HEK293 (cell line): Measurements from ENCODE around the gene PLA2G4D.

Experiments used
- CTCF ChIA-PET: fragments of 350-600 bp; formaldehyde crosslinking; extraction: SDS; loops from one replicate; lab custom pipeline; 2021; ENCODE audit warnings: antibody characterized with exemption; lab: Yijun Ruan, JAX
- POLR2A ChIA-PET: fragments of 300-600 bp; formaldehyde crosslinking; extraction: SDS; loops from one replicate; lab custom pipeline; 2020; ENCODE audit warnings: antibody characterized with exemption, inconsistent platforms; lab: Yijun Ruan, JAX
- H3K27ac ChIP-seq: fragments of 200-500 bp; sonication (Bioruptor generic); 2 replicates; pipeline ENCODE4 v1.5.1; 2014; ENCODE audit warnings: low read depth, low read length, control low read depth, inconsistent platforms; ENCODE audit errors: extremely low read depth
- H3K36me3 ChIP-seq, 2 experiments: fragments of 200-500 bp in 1 of 2; sonication (Bioruptor generic) in 1 of 2; 1 replicate in 1 of 2; 2 replicates in 1 of 2; pipeline ENCODE4 v1.5.1; 2014 to 2017; ENCODE audit warnings: inconsistent platforms in 2 of 2, low read length in 2 of 2; ENCODE audit not compliant: control insufficient read depth in 2 of 2, insufficient read depth in 1 of 2
- H3K4me1 ChIP-seq: fragments of 200-500 bp; sonication (Bioruptor generic); 2 replicates; pipeline ENCODE4 v1.5.1; 2014; ENCODE audit warnings: mild to moderate bottlenecking, low read length, inconsistent platforms; ENCODE audit not compliant: control insufficient read depth, insufficient read depth
- H3K4me3 ChIP-seq: 2 replicates; pipeline ENCODE4 v1.5.1; 2011; ENCODE audit warnings: low read depth, mild to moderate bottlenecking, control low read depth, low read length, moderate library complexity
- H3K9me3 ChIP-seq: fragments of 200-500 bp; sonication (Bioruptor generic); 2 replicates; pipeline ENCODE4 v1.5.1; 2014; ENCODE audit warnings: low read depth, low read length, inconsistent platforms; ENCODE audit not compliant: control insufficient read depth, insufficient read depth
- KLF1 ChIP-seq: fragments of 450-650 bp; formaldehyde crosslinking; IDR thresholded peaks from 2 replicates; pipeline ENCODE4 v1.5.1; 2016; ENCODE audit warnings: missing biosample characterization, missing genetic modification characterization
- KLF8 ChIP-seq: fragments of 450-650 bp; formaldehyde crosslinking; IDR thresholded peaks from 2 replicates; pipeline ENCODE4 v1.5.1; 2016; ENCODE audit warnings: missing biosample characterization, missing genetic modification characterization
- OSR2 ChIP-seq: fragments of 450-650 bp; formaldehyde crosslinking; IDR thresholded peaks from 2 replicates; pipeline ENCODE4 v1.5.1; 2016; ENCODE audit warnings: missing biosample characterization, missing genetic modification characterization
- RBAK ChIP-seq: fragments of 450-650 bp; formaldehyde crosslinking; IDR thresholded peaks from 2 replicates; pipeline ENCODE4 v1.5.1; 2016; ENCODE audit warnings: missing biosample characterization, missing genetic modification characterization
- ZBTB8A ChIP-seq: fragments of 450-650 bp; formaldehyde crosslinking; IDR thresholded peaks from 2 replicates; pipeline ENCODE4 v1.5.1; 2016; ENCODE audit warnings: missing biosample characterization, missing genetic modification characterization
- ZNF155 ChIP-seq: fragments of 450-650 bp; formaldehyde crosslinking; IDR thresholded peaks from 2 replicates; pipeline ENCODE4 v1.5.1; 2016; ENCODE audit warnings: missing biosample characterization, missing genetic modification characterization
- ZNF184 ChIP-seq: fragments of 450-650 bp; IDR thresholded peaks from 2 replicates; pipeline ENCODE4 v1.5.1; 2018; ENCODE audit warnings: missing biosample characterization, mild to moderate bottlenecking, missing genetic modification characterization
- ZNF211 ChIP-seq: fragments of 450-650 bp; formaldehyde crosslinking; IDR thresholded peaks from 2 replicates; pipeline ENCODE4 v1.5.1; 2016; ENCODE audit warnings: low read depth, missing biosample characterization, missing genetic modification characterization
- ZNF214 ChIP-seq: fragments of 450-650 bp; formaldehyde crosslinking; IDR thresholded peaks from 2 replicates; pipeline ENCODE4 v1.5.1; 2017; ENCODE audit warnings: missing biosample characterization, mild to moderate bottlenecking, missing genetic modification characterization, borderline replicate concordance
- ZNF514 ChIP-seq: fragments of 450-650 bp; formaldehyde crosslinking; IDR thresholded peaks from 2 replicates; pipeline ENCODE4 v1.5.1; 2016; ENCODE audit warnings: missing biosample characterization, missing genetic modification characterization
- ZNF654 ChIP-seq: fragments of 450-650 bp; formaldehyde crosslinking; IDR thresholded peaks from 2 replicates; pipeline ENCODE4 v1.5.1; 2016; ENCODE audit warnings: low read depth, missing biosample characterization, missing genetic modification characterization
- ZNF677 ChIP-seq: fragments of 450-650 bp; IDR thresholded peaks from 2 replicates; pipeline ENCODE4 v1.5.0; 2018; ENCODE audit warnings: missing biosample characterization, mild to moderate bottlenecking, missing genetic modification characterization, moderate library complexity
- ZNF704 ChIP-seq: fragments of 450-650 bp; formaldehyde crosslinking; IDR thresholded peaks from 2 replicates; pipeline ENCODE4 v1.5.1; 2016; ENCODE audit warnings: missing biosample characterization, missing genetic modification characterization
- ZNF785 ChIP-seq: fragments of 450-650 bp; formaldehyde crosslinking; IDR thresholded peaks from 2 replicates; pipeline ENCODE4 v1.5.1; 2016; ENCODE audit warnings: missing biosample characterization, missing genetic modification characterization
- ZSCAN16 ChIP-seq: fragments of 450-650 bp; formaldehyde crosslinking; IDR thresholded peaks from 2 replicates; pipeline ENCODE4 v1.5.1; 2016; ENCODE audit warnings: missing biosample characterization, missing genetic modification characterization
- TF ChIP-seq, protein P1 (sequence below): fragments of 450-650 bp; formaldehyde crosslinking; IDR thresholded peaks from 2 replicates; pipeline ENCODE4 v1.5.0; 2017; ENCODE audit warnings: missing biosample characterization, missing genetic modification characterization, borderline replicate concordance
- TF ChIP-seq, protein P2 (sequence below): fragments of 450-650 bp; formaldehyde crosslinking; IDR thresholded peaks from 2 replicates; pipeline ENCODE4 v1.5.1; 2016; ENCODE audit warnings: missing biosample characterization, missing genetic modification characterization
- TF ChIP-seq, protein P3 (sequence below): fragments of 450-650 bp; formaldehyde crosslinking; IDR thresholded peaks from 2 replicates; pipeline ENCODE4 v1.5.1; 2016; ENCODE audit warnings: missing biosample characterization, missing genetic modification characterization, borderline replicate concordance
- TF ChIP-seq, protein P4 (sequence below): fragments of 450-650 bp; formaldehyde crosslinking; IDR thresholded peaks from 2 replicates; pipeline ENCODE4 v1.5.1; 2016; ENCODE audit warnings: missing biosample characterization, missing genetic modification characterization

PLA2G4D gene

GRCh38 chr15:42085236-42085605, 9.1 kb downstream of the PLA2G4D start:
- ChIA-PET POLR2A (no interaction called here), CTCF (interaction anchor here (1.1 to 5.2 kb wide), 10 partner anchors 9 to 300 kb away, joined by 3 to 33 read pairs (median 4); partner anchors contain the start of gene PLA2G4D)
- no peak overlapping the region for H3K27ac ChIP-seq
- TF ChIP-seq, protein P1, sequence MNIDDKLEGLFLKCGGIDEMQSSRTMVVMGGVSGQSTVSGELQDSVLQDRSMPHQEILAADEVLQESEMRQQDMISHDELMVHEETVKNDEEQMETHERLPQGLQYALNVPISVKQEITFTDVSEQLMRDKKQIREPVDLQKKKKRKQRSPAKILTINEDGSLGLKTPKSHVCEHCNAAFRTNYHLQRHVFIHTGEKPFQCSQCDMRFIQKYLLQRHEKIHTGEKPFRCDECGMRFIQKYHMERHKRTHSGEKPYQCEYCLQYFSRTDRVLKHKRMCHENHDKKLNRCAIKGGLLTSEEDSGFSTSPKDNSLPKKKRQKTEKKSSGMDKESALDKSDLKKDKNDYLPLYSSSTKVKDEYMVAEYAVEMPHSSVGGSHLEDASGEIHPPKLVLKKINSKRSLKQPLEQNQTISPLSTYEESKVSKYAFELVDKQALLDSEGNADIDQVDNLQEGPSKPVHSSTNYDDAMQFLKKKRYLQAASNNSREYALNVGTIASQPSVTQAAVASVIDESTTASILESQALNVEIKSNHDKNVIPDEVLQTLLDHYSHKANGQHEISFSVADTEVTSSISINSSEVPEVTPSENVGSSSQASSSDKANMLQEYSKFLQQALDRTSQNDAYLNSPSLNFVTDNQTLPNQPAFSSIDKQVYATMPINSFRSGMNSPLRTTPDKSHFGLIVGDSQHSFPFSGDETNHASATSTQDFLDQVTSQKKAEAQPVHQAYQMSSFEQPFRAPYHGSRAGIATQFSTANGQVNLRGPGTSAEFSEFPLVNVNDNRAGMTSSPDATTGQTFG (tag by site-specific recombination), result no peak
- no peak for TF ChIP-seq ZNF704 (tag by site-specific recombination)
- TF ChIP-seq ZSCAN16 (tag by site-specific recombination), result no peak
- TF ChIP-seq, protein P2, sequence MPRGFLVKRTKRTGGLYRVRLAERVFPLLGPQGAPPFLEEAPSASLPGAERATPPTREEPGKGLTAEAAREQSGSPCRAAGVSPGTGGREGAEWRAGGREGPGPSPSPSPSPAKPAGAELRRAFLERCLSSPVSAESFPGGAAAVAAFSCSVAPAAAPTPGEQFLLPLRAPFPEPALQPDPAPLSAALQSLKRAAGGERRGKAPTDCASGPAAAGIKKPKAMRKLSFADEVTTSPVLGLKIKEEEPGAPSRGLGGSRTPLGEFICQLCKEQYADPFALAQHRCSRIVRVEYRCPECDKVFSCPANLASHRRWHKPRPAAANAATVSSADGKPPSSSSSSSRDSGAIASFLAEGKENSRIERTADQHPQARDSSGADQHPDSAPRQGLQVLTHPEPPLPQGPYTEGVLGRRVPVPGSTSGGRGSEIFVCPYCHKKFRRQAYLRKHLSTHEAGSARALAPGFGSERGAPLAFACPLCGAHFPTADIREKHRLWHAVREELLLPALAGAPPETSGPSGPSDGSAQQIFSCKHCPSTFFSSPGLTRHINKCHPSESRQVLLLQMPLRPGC, result no peak
- no peak for TF ChIP-seq ZNF211 (tag by site-specific recombination)
- no peak for TF ChIP-seq RBAK (tag by site-specific recombination)
- no peak for TF ChIP-seq ZBTB8A (tag by site-specific recombination)
- no peak for TF ChIP-seq ZNF785 (tag by site-specific recombination)
- TF ChIP-seq ZNF214 (tag by site-specific recombination), result no peak
- TF ChIP-seq, protein P3, sequence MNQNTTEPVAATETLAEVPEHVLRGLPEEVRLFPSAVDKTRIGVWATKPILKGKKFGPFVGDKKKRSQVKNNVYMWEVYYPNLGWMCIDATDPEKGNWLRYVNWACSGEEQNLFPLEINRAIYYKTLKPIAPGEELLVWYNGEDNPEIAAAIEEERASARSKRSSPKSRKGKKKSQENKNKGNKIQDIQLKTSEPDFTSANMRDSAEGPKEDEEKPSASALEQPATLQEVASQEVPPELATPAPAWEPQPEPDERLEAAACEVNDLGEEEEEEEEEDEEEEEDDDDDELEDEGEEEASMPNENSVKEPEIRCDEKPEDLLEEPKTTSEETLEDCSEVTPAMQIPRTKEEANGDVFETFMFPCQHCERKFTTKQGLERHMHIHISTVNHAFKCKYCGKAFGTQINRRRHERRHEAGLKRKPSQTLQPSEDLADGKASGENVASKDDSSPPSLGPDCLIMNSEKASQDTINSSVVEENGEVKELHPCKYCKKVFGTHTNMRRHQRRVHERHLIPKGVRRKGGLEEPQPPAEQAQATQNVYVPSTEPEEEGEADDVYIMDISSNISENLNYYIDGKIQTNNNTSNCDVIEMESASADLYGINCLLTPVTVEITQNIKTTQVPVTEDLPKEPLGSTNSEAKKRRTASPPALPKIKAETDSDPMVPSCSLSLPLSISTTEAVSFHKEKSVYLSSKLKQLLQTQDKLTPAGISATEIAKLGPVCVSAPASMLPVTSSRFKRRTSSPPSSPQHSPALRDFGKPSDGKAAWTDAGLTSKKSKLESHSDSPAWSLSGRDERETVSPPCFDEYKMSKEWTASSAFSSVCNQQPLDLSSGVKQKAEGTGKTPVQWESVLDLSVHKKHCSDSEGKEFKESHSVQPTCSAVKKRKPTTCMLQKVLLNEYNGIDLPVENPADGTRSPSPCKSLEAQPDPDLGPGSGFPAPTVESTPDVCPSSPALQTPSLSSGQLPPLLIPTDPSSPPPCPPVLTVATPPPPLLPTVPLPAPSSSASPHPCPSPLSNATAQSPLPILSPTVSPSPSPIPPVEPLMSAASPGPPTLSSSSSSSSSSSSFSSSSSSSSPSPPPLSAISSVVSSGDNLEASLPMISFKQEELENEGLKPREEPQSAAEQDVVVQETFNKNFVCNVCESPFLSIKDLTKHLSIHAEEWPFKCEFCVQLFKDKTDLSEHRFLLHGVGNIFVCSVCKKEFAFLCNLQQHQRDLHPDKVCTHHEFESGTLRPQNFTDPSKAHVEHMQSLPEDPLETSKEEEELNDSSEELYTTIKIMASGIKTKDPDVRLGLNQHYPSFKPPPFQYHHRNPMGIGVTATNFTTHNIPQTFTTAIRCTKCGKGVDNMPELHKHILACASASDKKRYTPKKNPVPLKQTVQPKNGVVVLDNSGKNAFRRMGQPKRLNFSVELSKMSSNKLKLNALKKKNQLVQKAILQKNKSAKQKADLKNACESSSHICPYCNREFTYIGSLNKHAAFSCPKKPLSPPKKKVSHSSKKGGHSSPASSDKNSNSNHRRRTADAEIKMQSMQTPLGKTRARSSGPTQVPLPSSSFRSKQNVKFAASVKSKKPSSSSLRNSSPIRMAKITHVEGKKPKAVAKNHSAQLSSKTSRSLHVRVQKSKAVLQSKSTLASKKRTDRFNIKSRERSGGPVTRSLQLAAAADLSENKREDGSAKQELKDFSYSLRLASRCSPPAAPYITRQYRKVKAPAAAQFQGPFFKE (tag by site-specific recombination), result no peak
- TF ChIP-seq ZNF155 (tag by site-specific recombination), result no peak
- no peak overlapping the region for H3K4me3 ChIP-seq
- no peaks in the 10 kb centered on the region for H3K9me3 ChIP-seq
- H3K36me3 ChIP-seq, result no peaks in the 10 kb centered on the region
- H3K4me1 ChIP-seq, result no peaks in the 10 kb centered on the region

GRCh38 chr15:42084465-42085235, 9.7 kb downstream of the PLA2G4D start:
- no peaks in the 10 kb centered on the region for H3K4me1 ChIP-seq
- H3K27ac ChIP-seq, result no peak overlapping the region
- no peaks in the 10 kb centered on the region for H3K36me3 ChIP-seq
- H3K9me3 ChIP-seq, result no peaks in the 10 kb centered on the region
- POLR2A ChIA-PET, result no interaction called here
- no peak overlapping the region for H3K4me3 ChIP-seq
- CTCF ChIA-PET, result interaction anchor here (0.5 to 5.2 kb wide), 30 partner anchors 9 to 616 kb away, joined by 3 to 33 read pairs (median 3); partner anchors contain the start of genes EHD4 and PLA2G4D
- no peak for TF ChIP-seq ZNF677 (tag by site-specific recombination)
- TF ChIP-seq, protein P4, sequence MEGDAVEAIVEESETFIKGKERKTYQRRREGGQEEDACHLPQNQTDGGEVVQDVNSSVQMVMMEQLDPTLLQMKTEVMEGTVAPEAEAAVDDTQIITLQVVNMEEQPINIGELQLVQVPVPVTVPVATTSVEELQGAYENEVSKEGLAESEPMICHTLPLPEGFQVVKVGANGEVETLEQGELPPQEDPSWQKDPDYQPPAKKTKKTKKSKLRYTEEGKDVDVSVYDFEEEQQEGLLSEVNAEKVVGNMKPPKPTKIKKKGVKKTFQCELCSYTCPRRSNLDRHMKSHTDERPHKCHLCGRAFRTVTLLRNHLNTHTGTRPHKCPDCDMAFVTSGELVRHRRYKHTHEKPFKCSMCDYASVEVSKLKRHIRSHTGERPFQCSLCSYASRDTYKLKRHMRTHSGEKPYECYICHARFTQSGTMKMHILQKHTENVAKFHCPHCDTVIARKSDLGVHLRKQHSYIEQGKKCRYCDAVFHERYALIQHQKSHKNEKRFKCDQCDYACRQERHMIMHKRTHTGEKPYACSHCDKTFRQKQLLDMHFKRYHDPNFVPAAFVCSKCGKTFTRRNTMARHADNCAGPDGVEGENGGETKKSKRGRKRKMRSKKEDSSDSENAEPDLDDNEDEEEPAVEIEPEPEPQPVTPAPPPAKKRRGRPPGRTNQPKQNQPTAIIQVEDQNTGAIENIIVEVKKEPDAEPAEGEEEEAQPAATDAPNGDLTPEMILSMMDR (tag by site-specific recombination), result peak; percentile 78
- 0 out of 2 replicates have a peak, but pooled peaks have one; percentile 11 for TF ChIP-seq KLF1 (tag by site-specific recombination)
- no peak for TF ChIP-seq OSR2 (tag by site-specific recombination)
- TF ChIP-seq KLF8 (tag by site-specific recombination), result peak; percentile 38; the same call in 1 of the 2 replicates
- TF ChIP-seq ZNF514 (tag by site-specific recombination), result no peak
- TF ChIP-seq ZNF184 (tag by site-specific recombination), result no peak
- no peak for TF ChIP-seq ZNF155 (tag by site-specific recombination)
- peak; percentile 70 for TF ChIP-seq ZNF654
